ENCODE results near the gene ELP5. TPM values are rescaled to one million over a fixed set of nuclear protein-coding genes. Genes with fewer than 3 reads are reported as not detected.

ELP5 gene
- total RNA-seq, 2 donors from 2014 or later = 10.2 to 16.3 TPM

GRCh38 chr17:7205561-7205960 lies 46.5 kb upstream of the ELP5 start:
- H3K27me3 ChIP-seq = no peaks in the 10 kb centered on the region
- DNase-seq (no peak), ATAC-seq (no peak)
- H3K36me3 ChIP-seq (replicated peaks in 1 of 2; ENCODE audit: insufficient read depth in 1 of 2, low read depth in 2 of 2) = no peaks in the 10 kb centered on the region
- H3K4me3 ChIP-seq = no peak overlapping the region
- H3K9me3 ChIP-seq = no peaks in the 10 kb centered on the region
- 54 to 59% methylated on average over 14 to 15 of the region's 15 CpGs for WGBS, 2 donors
- intact Hi-C loops (cut with DNase I) = loop anchor here (10.0 kb wide), 1 partner anchor 61 kb away; no protein-coding TSS in a partner anchor
- peak overlapping the region in 2 of 4 donors; percentile 5 to 17 for H3K27ac ChIP-seq
- H3K4me1 ChIP-seq = peaks cover 8% of the 10 kb centered on the region
- TF ChIP-seq POLR2A (IDR thresholded peaks at IDR 0.05) (no peak), CTCF (IDR thresholded peaks at IDR 0.05) (no peak)

- 79 to 80% methylated on average over 24 of the region's 24 CpGs for WGBS, 2 donors
- no peak for TF ChIP-seq POLR2A (IDR thresholded peaks at IDR 0.05)
- TF ChIP-seq CTCF (IDR thresholded peaks at IDR 0.05) = no peak
- Histone ChIP-seq H3K9me3 (no peaks in the 10 kb centered on the region), H3K27ac (no peak overlapping the region), H3K27me3 (no peaks in the 10 kb centered on the region), H3K4me3 (no peak overlapping the region), H3K4me1 (peaks cover 8% of the 10 kb centered on the region), H3K36me3 (replicated peaks in 1 of 2; ENCODE audit: insufficient read depth in 1 of 2, low read depth in 2 of 2) (no peaks in the 10 kb centered on the region)
- intact Hi-C loops (cut with DNase I) = loop anchor here (10.0 kb wide), 1 partner anchor 63 kb away; no protein-coding TSS in a partner anchor
- ATAC-seq (no peak), DNase-seq (peak in 1 of 4 donors; percentile 12)
These were observed 44.7 kb upstream of the ELP5 start for GRCh38 chr17:7207120-7208001.

- Histone ChIP-seq H3K4me1 (peaks cover 8% of the 10 kb centered on the region), H3K27me3 (no peaks in the 10 kb centered on the region), H3K4me3 (no peak overlapping the region), H3K27ac (no peak overlapping the region), H3K9me3 (no peaks in the 10 kb centered on the region), H3K36me3 (replicated peaks in 1 of 2; ENCODE audit: insufficient read depth in 1 of 2, low read depth in 2 of 2) (no peaks in the 10 kb centered on the region)
- TF ChIP-seq CTCF (IDR thresholded peaks at IDR 0.05) = no peak
- no peak for TF ChIP-seq POLR2A (IDR thresholded peaks at IDR 0.05)
- intact Hi-C loops (cut with DNase I) = loop anchor here (10.0 kb wide), 1 partner anchor 63 kb away; no protein-coding TSS in a partner anchor
- WGBS, 2 donors = 56 to 60% methylated on average over 17 to 20 of the region's 21 CpGs
- ATAC-seq (no peak), DNase-seq (peak in 1 of 4 donors; percentile 8)
These were observed 43.9 kb upstream of the ELP5 start for GRCh38 chr17:7208027-7208571.

GRCh38 chr17:7208754-7209460 lies 43.1 kb upstream of the ELP5 start:
- 72 to 78% methylated on average over 9 of the region's 9 CpGs for WGBS, 2 donors
- TF ChIP-seq CTCF (IDR thresholded peaks at IDR 0.05) (no peak), POLR2A (IDR thresholded peaks at IDR 0.05) (no peak)
- Histone ChIP-seq H3K4me3 (no peak overlapping the region), H3K27ac (no peak overlapping the region), H3K36me3 (replicated peaks in 1 of 2; ENCODE audit: insufficient read depth in 1 of 2, low read depth in 2 of 2) (no peaks in the 10 kb centered on the region), H3K9me3 (no peaks in the 10 kb centered on the region), H3K4me1 (peaks cover 13% of the 10 kb centered on the region), H3K27me3 (no peaks in the 10 kb centered on the region)
- intact Hi-C loops (cut with DNase I) = loop anchor here (10.0 kb wide), 1 partner anchor 64 kb away; no protein-coding TSS in a partner anchor
- ATAC-seq = no peak
- peak in 1 of 4 donors; percentile 10 for DNase-seq

Data from body of pancreas (tissue), 4 donors.